ENCODE results near the gene CCDC188. TPM values are rescaled to one million over a fixed set of nuclear protein-coding genes. Genes with fewer than 3 reads are reported as not detected.

Gene CCDC188
- total and polyA plus RNA-seq, 9 of the 15 experiments (the other 6 are each of a cell fraction or from before 2014, with no cell fraction given) = not detected

DNA sequence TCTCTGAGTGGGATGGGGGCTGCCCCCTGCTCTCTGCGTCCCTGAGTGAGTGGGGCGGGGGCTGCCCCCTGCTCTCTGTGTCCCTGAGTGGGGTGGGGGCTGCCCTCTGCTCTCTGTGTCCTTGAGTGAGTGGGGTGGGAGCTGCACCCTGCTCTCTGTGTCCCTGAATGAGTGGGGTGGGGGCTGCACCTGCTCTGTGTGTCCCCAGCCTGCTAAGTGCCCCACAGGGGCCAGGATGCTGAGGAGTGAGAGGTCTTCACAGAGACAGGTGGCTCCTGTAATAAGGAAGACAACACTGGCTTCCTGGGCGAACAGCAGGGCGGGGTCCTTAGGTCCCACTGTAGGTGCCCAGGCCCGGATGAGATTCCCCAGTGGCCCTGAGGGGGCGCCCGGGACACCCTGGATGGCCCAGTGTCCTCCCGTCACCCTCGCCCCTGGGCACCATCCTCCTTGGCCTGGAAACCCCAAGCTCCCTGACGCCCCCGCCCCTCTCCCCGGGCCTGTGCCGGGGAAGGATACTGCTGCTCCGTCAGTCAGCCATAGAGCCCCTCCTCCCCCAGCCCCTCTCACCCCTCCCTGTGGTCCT is 3.8 kb upstream of the CCDC188 start (continued):
- TF ChIP-seq, protein P1, sequence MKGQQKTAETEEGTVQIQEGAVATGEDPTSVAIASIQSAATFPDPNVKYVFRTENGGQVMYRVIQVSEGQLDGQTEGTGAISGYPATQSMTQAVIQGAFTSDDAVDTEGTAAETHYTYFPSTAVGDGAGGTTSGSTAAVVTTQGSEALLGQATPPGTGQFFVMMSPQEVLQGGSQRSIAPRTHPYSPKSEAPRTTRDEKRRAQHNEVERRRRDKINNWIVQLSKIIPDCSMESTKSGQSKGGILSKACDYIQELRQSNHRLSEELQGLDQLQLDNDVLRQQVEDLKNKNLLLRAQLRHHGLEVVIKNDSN (CRISPR knock-in tag; IDR thresholded peaks at IDR 0.05) = 0 out of 2 replicates have a peak, but pooled peaks have one; percentile 38
- TF ChIP-seq SAFB (IDR thresholded peaks at IDR 0.05; ENCODE audit: borderline replicate concordance, low read depth, low read length) = no peak
- TF ChIP-seq STAG1 (CRISPR knock-in tag; IDR thresholded peaks at IDR 0.05; ENCODE audit: borderline replicate concordance) = 0 out of 2 replicates have a peak, but pooled peaks have one; percentile 52
- peak; percentile 49 to 63 (median 52) for TF ChIP-seq CTCF (IDR thresholded peaks at IDR 0.05 in 2 of 3, conservative IDR thresholded peaks at IDR 0.05 in 1 of 3; ENCODE audit: insufficient read depth in 2 of 3, low read depth in 1 of 3, low read length in 3 of 3)
- TF ChIP-seq, protein P2, sequence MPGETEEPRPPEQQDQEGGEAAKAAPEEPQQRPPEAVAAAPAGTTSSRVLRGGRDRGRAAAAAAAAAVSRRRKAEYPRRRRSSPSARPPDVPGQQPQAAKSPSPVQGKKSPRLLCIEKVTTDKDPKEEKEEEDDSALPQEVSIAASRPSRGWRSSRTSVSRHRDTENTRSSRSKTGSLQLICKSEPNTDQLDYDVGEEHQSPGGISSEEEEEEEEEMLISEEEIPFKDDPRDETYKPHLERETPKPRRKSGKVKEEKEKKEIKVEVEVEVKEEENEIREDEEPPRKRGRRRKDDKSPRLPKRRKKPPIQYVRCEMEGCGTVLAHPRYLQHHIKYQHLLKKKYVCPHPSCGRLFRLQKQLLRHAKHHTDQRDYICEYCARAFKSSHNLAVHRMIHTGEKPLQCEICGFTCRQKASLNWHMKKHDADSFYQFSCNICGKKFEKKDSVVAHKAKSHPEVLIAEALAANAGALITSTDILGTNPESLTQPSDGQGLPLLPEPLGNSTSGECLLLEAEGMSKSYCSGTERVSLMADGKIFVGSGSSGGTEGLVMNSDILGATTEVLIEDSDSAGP (CRISPR knock-in tag; IDR thresholded peaks at IDR 0.05) = 0 out of 2 replicates have a peak, but pooled peaks have one; percentile 27
- TF ChIP-seq BRCA1 (IDR thresholded peaks at IDR 0.05) = no peak
- 0 out of 2 replicates have a peak, but pooled peaks have one; percentile 54 for TF ChIP-seq BRCA1 (CRISPR knock-in tag; IDR thresholded peaks at IDR 0.05)
- 0 out of 2 replicates have a peak, but pooled peaks have one; percentile 13 for TF ChIP-seq ZNF263 (CRISPR knock-in tag; IDR thresholded peaks at IDR 0.05; ENCODE audit: borderline replicate concordance)
- TF ChIP-seq THRAP3 (IDR thresholded peaks at IDR 0.05; ENCODE audit: borderline replicate concordance) = no peak
- TF ChIP-seq, protein P3, sequence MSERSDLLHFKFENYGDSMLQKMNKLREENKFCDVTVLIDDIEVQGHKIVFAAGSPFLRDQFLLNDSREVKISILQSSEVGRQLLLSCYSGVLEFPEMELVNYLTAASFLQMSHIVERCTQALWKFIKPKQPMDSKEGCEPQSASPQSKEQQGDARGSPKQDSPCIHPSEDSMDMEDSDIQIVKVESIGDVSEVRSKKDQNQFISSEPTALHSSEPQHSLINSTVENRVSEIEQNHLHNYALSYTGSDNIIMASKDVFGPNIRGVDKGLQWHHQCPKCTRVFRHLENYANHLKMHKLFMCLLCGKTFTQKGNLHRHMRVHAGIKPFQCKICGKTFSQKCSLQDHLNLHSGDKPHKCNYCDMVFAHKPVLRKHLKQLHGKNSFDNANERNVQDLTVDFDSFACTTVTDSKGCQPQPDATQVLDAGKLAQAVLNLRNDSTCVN (CRISPR knock-in tag; IDR thresholded peaks at IDR 0.05) = no peak
- TF ChIP-seq ZBTB7A (IDR thresholded peaks at IDR 0.05; ENCODE audit: borderline replicate concordance, control insufficient read depth, low read depth, low read length) = peak; percentile 28; the same call in 1 of the 2 replicates
- TF ChIP-seq ZNF143 (CRISPR knock-in tag; IDR thresholded peaks at IDR 0.05) = 0 out of 2 replicates have a peak, but pooled peaks have one; percentile 21
